CD8-positive, alpha-beta memory T cell (primary cell): ENCODE data around the gene AKIRIN2. TPM values are rescaled to one million over a fixed set of nuclear protein-coding genes. Genes with fewer than 3 reads are reported as not detected.
A peak's percentile ranks its signal among the peaks of the same experiment; 100 is the strongest.
"Not testable (repeated sequence)": the region's sequence is repeated elsewhere in the genome, so short reads cannot be mapped to it uniquely, and the experiment has no call there.

Experiments
- CTCF ChIA-PET: fragments of 350-600 bp; sonication (Branson Sonifier 250); formaldehyde crosslinking; loops from one replicate; lab custom pipeline; 2021; ENCODE audit warnings: antibody characterized with exemption; lab: Charles Lee
- POLR2A ChIA-PET: fragments of 350-600 bp; sonication (Branson Sonifier 250); formaldehyde crosslinking; loops from one replicate; lab custom pipeline; 2021; ENCODE audit warnings: antibody characterized with exemption; lab: Charles Lee
- DNase-seq, 5 donors: peaks; one replicate each; pipeline versions ENCODE4 v3.0.0 to v3.0.0-alpha.2; 2020 to 2022; ENCODE audit warnings: mixed read lengths in 1 of 5
- H3K27ac ChIP-seq: one replicate; pipeline ENCODE4 v1.7.0; 2013; ENCODE audit warnings: low read depth, mild to moderate bottlenecking, low read length, moderate library complexity
- H3K27me3 ChIP-seq: 2 replicates; pipeline ENCODE4 v1.7.0; 2013; ENCODE audit warnings: low read length, mild to moderate bottlenecking; ENCODE audit not compliant: insufficient read depth, poor library complexity, severe bottlenecking
- H3K36me3 ChIP-seq: 2 replicates; pipeline ENCODE4 v1.7.0; 2013; ENCODE audit warnings: mild to moderate bottlenecking, low read length, moderate library complexity; ENCODE audit not compliant: insufficient read depth
- H3K4me1 ChIP-seq: 2 replicates; pipeline ENCODE4 v1.7.0; 2013; ENCODE audit warnings: mild to moderate bottlenecking, low read length, moderate library complexity; ENCODE audit not compliant: insufficient read depth
- H3K4me3 ChIP-seq: 2 replicates; pipeline ENCODE4 v1.7.0; 2013; ENCODE audit warnings: mild to moderate bottlenecking, low read length
- H3K9me3 ChIP-seq: 2 replicates; pipeline ENCODE4 v1.7.0; 2013; ENCODE audit warnings: mild to moderate bottlenecking, low read length
- H3K27ac Mint-ChIP-seq, 8 donors: one replicate each; pipeline ENCODE4 v1.8.0; 2020 to 2021; ENCODE audit warnings: mixed read lengths in 8 of 8, mild to moderate bottlenecking in 6 of 8, inconsistent platforms in 3 of 8, moderate library complexity in 3 of 8
- H3K27me3 Mint-ChIP-seq, 2 donors: one replicate each; pipeline ENCODE4 v1.8.0; 2020 to 2021; ENCODE audit warnings: mixed read lengths in 2 of 2, mild to moderate bottlenecking in 1 of 2, moderate library complexity in 1 of 2
- H3K36me3 Mint-ChIP-seq, 3 donors: one replicate each; pipeline ENCODE4 v1.8.0; 2020 to 2021; ENCODE audit warnings: mixed read lengths in 3 of 3, inconsistent platforms in 1 of 3, mild to moderate bottlenecking in 1 of 3
- H3K4me1 Mint-ChIP-seq, 3 donors: one replicate each; pipeline ENCODE4 v1.8.0; 2020 to 2021; ENCODE audit warnings: mixed read lengths in 3 of 3, inconsistent platforms in 1 of 3, mild to moderate bottlenecking in 1 of 3
- H3K4me3 Mint-ChIP-seq, 7 donors: one replicate each; pipeline ENCODE4 v1.8.0; 2020 to 2021; ENCODE audit warnings: mixed read lengths in 7 of 7, mild to moderate bottlenecking in 6 of 7, moderate library complexity in 4 of 7, inconsistent platforms in 2 of 7
- H3K9me3 Mint-ChIP-seq, 5 donors: one replicate each; pipeline ENCODE4 v1.8.0; 2020 to 2022; ENCODE audit warnings: mixed read lengths in 5 of 5, mild to moderate bottlenecking in 3 of 5, moderate library complexity in 2 of 5, inconsistent platforms in 1 of 5
- polyA plus RNA-seq: library from polyadenylated mRNA; unstranded; fragments of 300-500 nt; fragmentation: Illumina TruSeq; gene quantifications from one replicate; pipeline ENCODE4 v1.2.3, GENCODE V29; 2021
- total RNA-seq, 2 experiments: library from RNA; stranded (reverse); gene quantifications; one replicate each; pipeline ENCODE4 v1.2.3, GENCODE V29; 2021

AKIRIN2 gene
- total and polyA plus RNA-seq, 3 experiments from 2014 or later = 47.3 to 55.6 (median 49.3) TPM

DNA sequence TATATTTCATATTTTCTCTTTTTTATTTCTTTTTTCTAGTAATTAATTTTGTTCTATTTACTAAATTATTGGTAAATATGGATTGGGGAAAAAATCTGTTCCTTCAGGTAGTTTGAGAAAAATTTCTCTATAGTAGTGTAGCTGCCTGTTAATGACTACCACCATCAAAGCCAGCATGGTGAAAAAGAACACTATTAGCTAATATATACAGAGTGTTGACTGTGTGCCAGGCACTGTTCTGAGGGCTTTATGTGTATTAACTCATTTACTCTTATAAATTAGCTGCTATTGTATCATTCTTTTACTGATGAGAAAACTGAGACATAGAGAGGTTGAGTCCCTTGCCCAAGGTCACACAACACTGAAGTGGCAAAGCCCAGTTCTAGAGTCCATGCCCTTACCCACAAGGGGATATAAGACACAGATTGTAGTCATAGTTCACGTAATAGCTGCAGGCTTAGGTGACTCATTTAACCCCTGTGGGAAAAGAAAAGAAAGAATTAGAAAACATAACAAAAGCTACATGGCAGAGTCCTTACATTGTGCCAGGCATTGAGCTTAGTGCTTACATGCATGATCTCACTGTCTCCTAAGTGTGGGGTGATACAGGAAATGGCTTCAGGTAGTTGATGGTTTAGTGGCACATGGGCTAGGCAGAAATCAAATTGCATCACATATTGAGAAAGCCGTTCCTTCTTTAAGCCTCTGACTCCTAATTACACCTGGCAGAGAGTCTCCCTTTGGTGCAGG lies 12.2 kb upstream of the AKIRIN2 start:
- no peaks in the 10 kb centered on the region for H3K9me3 ChIP-seq
- Mint-ChIP-seq H3K36me3 (no peaks in the 10 kb centered on the region), H3K9me3 (no peaks in the 10 kb centered on the region), H3K27me3 (no peaks in the 10 kb centered on the region), H3K27ac (peak overlapping the region in 6 of 8 donors; percentile 36 to 85 (median 48)), H3K4me1 (peaks cover 16 to 23% (median 21%) of the 10 kb centered on the region in 3 donors), H3K4me3 (no peak overlapping the region)
- H3K4me1 ChIP-seq = peaks cover 5% of the 10 kb centered on the region
- DNase-seq = no peak
- no peak overlapping the region for H3K27ac ChIP-seq
- CTCF ChIA-PET = no interaction called here
- no peak overlapping the region for H3K4me3 ChIP-seq
- no peaks in the 10 kb centered on the region for H3K27me3 ChIP-seq
- POLR2A ChIA-PET = interaction anchor here (2.1 kb wide), 1 partner anchor 12 kb away, joined by 7 read pairs; the partner anchor contains the start of gene AKIRIN2
- no peaks in the 10 kb centered on the region for H3K36me3 ChIP-seq

DNA sequence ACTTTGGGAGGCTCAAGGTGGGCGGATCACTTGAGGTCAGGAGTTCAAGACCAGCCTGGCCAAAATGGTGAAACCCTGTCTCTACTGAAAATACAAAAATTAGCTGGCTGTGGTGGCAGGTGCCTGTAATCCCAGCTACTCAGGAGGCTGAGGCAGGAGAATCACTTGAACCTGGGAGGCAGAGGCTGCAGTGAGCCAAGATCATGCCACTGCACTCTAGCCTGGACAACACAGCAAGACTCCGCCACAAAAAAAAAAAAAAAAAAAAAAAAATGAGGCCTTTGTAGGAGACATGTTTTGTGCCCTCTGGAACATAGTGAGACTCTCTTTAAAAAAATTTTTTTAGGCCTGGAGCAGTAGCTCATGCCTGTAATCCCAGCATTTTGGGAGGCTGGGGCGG lies 10.7 kb upstream of the AKIRIN2 start:
- POLR2A ChIA-PET, H3K27ac Mint-ChIP-seq, DNase-seq, H3K4me1 Mint-ChIP-seq, H3K4me1 ChIP-seq, H3K9me3 Mint-ChIP-seq, H3K36me3 Mint-ChIP-seq, H3K4me3 ChIP-seq, H3K9me3 ChIP-seq, H3K27me3 Mint-ChIP-seq, H3K27ac ChIP-seq, H3K36me3 ChIP-seq, H3K27me3 ChIP-seq, H3K4me3 Mint-ChIP-seq: not testable (repeated sequence)
- CTCF ChIA-PET = interaction anchor here (0.7 to 1.4 kb wide), 2 partner anchors 10 to 120 kb away, joined by 4 to 6 read pairs; partner anchors contain the start of gene AKIRIN2

DNA sequence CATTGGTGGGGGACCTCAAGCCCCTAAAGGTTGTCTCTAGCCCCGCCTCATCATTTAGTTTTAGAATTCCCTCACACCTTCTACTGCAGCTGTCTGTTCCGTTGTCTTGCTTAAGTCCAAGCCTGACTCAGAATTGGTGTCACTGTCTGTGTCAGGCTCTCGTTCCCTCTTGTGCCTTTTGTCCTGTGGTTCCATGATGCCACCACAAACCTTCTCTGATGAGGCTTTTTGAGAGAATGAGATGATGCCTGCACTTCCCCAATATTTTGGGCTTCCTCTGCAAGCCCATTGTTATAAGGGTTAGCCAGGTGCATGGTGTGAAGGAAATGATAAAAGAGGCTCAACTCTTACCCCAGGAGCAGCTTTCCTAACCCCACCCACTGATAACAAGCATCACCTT lies 8.1 kb upstream of the AKIRIN2 start:
- no peak overlapping the region for H3K4me3 Mint-ChIP-seq
- H3K27ac Mint-ChIP-seq = no peak overlapping the region

DNA sequence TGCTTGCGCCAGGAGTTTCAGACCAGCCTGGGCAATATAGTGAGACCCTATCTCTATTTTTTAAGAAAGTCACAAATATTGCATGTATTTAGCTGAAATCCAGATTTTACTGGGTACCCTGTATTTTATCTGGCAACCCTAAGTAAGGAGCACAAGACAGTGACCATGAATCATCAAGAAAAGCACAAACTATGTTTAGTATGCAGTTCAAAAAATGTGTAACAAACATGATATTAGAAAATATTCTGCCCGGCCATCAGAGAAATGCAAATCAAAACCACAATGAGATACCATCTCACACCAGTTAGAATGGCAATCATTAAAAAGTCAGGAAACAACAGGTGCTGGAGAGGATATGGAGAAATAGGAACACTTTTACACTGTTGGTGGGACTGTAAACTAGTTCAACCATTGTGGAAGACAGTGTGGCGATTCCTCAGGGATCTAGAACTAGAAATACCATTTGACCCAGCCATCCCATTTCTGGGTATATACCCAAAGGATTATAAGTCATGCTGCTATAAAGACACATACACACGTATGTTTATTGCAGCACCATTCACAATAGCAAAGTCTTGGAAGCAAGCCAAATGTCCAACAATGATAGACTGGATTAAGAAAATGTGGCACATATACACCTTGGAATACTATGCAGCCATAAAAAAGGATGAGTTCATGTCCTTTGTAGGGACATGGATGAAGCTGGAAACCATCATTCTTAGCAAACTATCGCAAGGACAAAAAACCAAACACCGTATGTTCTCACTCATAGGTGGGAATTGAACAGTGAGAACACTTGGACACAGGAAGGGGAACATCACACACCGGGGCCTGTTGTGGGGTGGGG lies 6.8 kb upstream of the AKIRIN2 start:
- H3K4me1 Mint-ChIP-seq = peaks cover 3 to 11% (median 7%) of the 10 kb centered on the region in 3 donors
- H3K9me3 ChIP-seq, H3K4me3 ChIP-seq, H3K27me3 Mint-ChIP-seq, H3K4me3 Mint-ChIP-seq, H3K27ac ChIP-seq, POLR2A ChIA-PET, CTCF ChIA-PET, H3K27me3 ChIP-seq, H3K36me3 Mint-ChIP-seq, H3K27ac Mint-ChIP-seq, H3K4me1 ChIP-seq, H3K9me3 Mint-ChIP-seq, H3K36me3 ChIP-seq, DNase-seq: not testable (repeated sequence)

More for the DNA sequence above, 8.1 kb upstream of the AKIRIN2 start:
- CTCF ChIA-PET = interaction anchor here (1.1 kb wide), 1 partner anchor 9 kb away, joined by 3 read pairs; no protein-coding TSS in a partner anchor
- Mint-ChIP-seq H3K27me3 (no peaks in the 10 kb centered on the region), H3K36me3 (no peaks in the 10 kb centered on the region), H3K4me1 (peaks cover 9 to 14% (median 13%) of the 10 kb centered on the region in 3 donors), H3K9me3 (no peaks in the 10 kb centered on the region)
- no peaks in the 10 kb centered on the region for H3K27me3 ChIP-seq
- DNase-seq = no peak
- H3K4me1 ChIP-seq = peaks cover 5% of the 10 kb centered on the region
- POLR2A ChIA-PET = no interaction called here
- no peak overlapping the region for H3K27ac ChIP-seq
- H3K4me3 ChIP-seq = no peak overlapping the region
- H3K9me3 ChIP-seq = no peaks in the 10 kb centered on the region
- no peaks in the 10 kb centered on the region for H3K36me3 ChIP-seq

DNA sequence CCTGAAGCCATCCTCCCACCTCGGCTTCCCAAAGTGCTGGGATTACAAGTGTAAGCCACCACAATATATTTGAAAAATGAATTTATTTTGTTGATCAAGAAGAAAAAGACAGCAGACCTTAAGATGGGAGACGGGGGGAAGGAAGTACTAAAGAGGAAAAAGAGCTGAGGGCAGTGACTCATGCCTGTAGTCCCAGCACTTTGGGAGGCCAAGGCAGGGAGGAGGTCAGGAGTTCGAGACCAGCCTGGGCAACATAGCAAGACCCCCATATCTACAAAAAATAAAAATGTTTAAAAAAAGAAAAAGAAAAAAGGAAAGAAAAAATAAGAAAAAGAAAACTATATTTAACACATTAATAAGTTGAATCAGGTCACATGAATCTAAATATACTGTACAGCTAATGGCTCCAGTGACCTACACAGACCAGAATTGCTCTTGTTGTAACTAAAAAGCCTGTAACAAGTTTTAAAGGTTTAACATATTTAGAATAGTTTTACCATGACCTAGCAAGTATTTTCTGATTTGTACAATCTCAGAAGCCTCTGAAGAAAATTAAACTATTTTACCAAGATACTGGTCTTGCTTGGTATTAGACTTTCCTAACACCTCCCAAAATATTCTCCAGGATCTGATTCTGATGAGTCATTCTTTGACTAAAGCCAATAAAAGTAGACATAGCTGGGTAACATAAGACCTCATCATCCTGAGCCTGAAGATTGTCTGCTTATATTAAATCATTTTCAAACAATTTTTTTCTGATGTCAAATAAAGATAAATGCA lies 4.3 kb upstream of the AKIRIN2 start:
- ChIA-PET POLR2A (no interaction called here), CTCF (no interaction called here)
- H3K4me3 ChIP-seq = no peak overlapping the region
- no peaks in the 10 kb centered on the region for H3K27me3 ChIP-seq
- H3K4me1 ChIP-seq = no peaks in the 10 kb centered on the region
- H3K27me3 Mint-ChIP-seq = peaks cover 0 to 4% of the 10 kb centered on the region in 2 donors
- no peaks in the 10 kb centered on the region for H3K36me3 ChIP-seq
- peak overlapping the region in 2 of 8 donors; percentile 51 to 92 for H3K27ac Mint-ChIP-seq
- H3K9me3 Mint-ChIP-seq = no peaks in the 10 kb centered on the region
- no peak overlapping the region for H3K27ac ChIP-seq
- H3K4me3 Mint-ChIP-seq = no peak overlapping the region
- H3K36me3 Mint-ChIP-seq = peaks cover 0 to 9% (median 0%) of the 10 kb centered on the region in 3 donors
- peaks cover 9 to 21% (median 17%) of the 10 kb centered on the region in 3 donors for H3K4me1 Mint-ChIP-seq
- no peak for DNase-seq
- no peaks in the 10 kb centered on the region for H3K9me3 ChIP-seq

DNA sequence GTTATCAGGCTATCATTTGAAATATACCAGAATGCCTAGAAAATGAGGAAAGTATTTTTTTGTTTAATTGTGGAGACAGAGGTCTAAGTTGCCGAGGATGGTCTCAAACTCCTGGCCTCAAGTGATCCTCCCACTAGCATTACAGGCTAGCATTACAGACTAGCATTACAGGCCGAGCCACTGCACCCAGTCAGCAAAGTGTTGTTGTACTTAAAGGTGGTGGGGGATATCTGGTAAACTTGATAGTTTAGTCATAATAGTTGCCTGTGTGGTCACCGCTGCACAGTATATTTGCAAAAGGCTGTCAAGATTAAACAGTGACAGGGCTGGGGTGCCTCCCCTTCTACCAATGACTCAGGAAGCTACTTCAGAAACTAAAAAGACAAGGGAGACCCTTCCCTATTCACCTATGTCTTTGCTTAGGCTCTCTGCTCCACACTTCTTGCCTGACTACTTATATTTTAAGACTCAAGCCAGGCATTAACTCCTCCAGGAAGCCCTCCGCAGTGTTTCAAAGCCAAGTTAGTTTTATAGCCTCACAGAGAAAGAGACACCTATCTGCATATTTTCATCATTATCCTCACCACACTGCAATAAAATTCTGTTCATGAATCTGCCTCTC lies 3.1 kb upstream of the AKIRIN2 start:
- H3K27ac ChIP-seq = peak overlapping the region; percentile 39
- POLR2A ChIA-PET = interaction anchor here (0.5 kb wide), 1 partner anchor 1374 kb away, joined by 8 read pairs; no protein-coding TSS in a partner anchor
- no peaks in the 10 kb centered on the region for H3K9me3 ChIP-seq
- CTCF ChIA-PET = interaction anchor here (0.9 kb wide), 1 partner anchor 85 kb away, joined by 3 read pairs; no protein-coding TSS in a partner anchor
- H3K4me1 ChIP-seq = no peaks in the 10 kb centered on the region
- H3K36me3 Mint-ChIP-seq = peaks cover 0 to 18% (median 0%) of the 10 kb centered on the region in 3 donors
- peak overlapping the region in 1 of 7 donors; percentile 78 for H3K4me3 Mint-ChIP-seq
- H3K4me3 ChIP-seq = no peak overlapping the region
- no peaks in the 10 kb centered on the region for H3K27me3 ChIP-seq
- peaks cover 17 to 25% (median 24%) of the 10 kb centered on the region in 3 donors for H3K4me1 Mint-ChIP-seq
- H3K36me3 ChIP-seq = no peaks in the 10 kb centered on the region
- DNase-seq = no peak
- peak overlapping the region in 4 of 8 donors; percentile 41 to 69 (median 62) for H3K27ac Mint-ChIP-seq
- no peaks in the 10 kb centered on the region for H3K9me3 Mint-ChIP-seq
- peaks cover 0 to 4% of the 10 kb centered on the region in 2 donors for H3K27me3 Mint-ChIP-seq

DNA sequence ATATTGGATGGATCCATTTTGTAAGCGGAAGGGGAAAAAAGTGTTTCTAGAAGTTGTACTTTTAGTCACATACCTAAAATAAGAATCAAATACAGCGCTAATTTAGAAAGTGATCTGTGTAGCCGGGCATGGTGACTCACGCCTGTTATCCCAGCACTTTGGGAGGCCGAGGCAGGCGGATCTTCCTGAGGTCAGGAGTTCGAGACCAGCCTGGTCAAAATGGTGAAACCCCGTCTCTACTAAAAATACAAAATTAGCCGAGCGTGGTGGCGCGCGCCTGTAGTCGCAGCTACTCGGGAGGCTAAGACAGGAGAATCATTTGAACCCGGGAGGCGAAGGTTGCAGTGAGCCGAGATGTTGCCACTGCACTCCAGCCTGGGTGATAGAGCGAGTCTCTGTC lies 1.0 kb upstream of the AKIRIN2 start:
- Mint-ChIP-seq H3K27ac (peak overlapping the region; percentile 88 to 98 (median 94)), H3K4me1 (peaks cover 36 to 46% (median 43%) of the 10 kb centered on the region in 3 donors), H3K4me3 (peak overlapping the region; percentile 93 to 99 (median 97)), H3K36me3 (peaks cover 0 to 20% (median 0%) of the 10 kb centered on the region in 3 donors)
- ChIA-PET CTCF (interaction anchor here (1.0 to 2.0 kb wide), 5 partner anchors 10 to 114 kb away, joined by 3 to 6 read pairs (median 6); no protein-coding TSS in a partner anchor), POLR2A (interaction anchor here (0.8 to 2.4 kb wide), 6 partner anchors 12 to 129 kb away, joined by 3 to 21 read pairs (median 11); partner anchors contain the start of genes ORC3 and RARS2)
- not testable (repeated sequence) for DNase-seq, H3K27me3 Mint-ChIP-seq, H3K9me3 Mint-ChIP-seq, H3K27me3 ChIP-seq, H3K4me1 ChIP-seq, H3K36me3 ChIP-seq, H3K9me3 ChIP-seq
- Histone ChIP-seq H3K4me3 (peak overlapping the region; percentile 82), H3K27ac (peak overlapping the region; percentile 91)
